ENCODE data around the gene GLS.

GRCh38 chr2:190912726-190913125 is 32.1 kb downstream of the GLS start:
- TF ChIP-seq CTCF (IDR thresholded peaks at IDR 0.05 in 2 of 3, conservative IDR thresholded peaks at IDR 0.05 in 1 of 3; ENCODE audit: borderline replicate concordance in 1 of 3, insufficient read depth in 1 of 3, low read depth in 2 of 3, low read length in 2 of 3) (no peak), POLR2A (IDR thresholded peaks at IDR 0.05; ENCODE audit: borderline replicate concordance, extremely low read depth, insufficient read depth, insufficient read length) (no peak), SP1 (IDR thresholded peaks at IDR 0.05; ENCODE audit: low read depth) (no peak), POLR2AphosphoS5 (IDR thresholded peaks at IDR 0.05; ENCODE audit: low read depth, low read length) (no peak)

All from HCT116 (cell line).